Measurements from ENCODE around the gene KRT82. TPM values are rescaled to one million over a fixed set of nuclear protein-coding genes. Genes with fewer than 3 reads are reported as not detected.

Gene KRT82
- total RNA-seq, 2 donors from 2014 or later = not detected

DNA sequence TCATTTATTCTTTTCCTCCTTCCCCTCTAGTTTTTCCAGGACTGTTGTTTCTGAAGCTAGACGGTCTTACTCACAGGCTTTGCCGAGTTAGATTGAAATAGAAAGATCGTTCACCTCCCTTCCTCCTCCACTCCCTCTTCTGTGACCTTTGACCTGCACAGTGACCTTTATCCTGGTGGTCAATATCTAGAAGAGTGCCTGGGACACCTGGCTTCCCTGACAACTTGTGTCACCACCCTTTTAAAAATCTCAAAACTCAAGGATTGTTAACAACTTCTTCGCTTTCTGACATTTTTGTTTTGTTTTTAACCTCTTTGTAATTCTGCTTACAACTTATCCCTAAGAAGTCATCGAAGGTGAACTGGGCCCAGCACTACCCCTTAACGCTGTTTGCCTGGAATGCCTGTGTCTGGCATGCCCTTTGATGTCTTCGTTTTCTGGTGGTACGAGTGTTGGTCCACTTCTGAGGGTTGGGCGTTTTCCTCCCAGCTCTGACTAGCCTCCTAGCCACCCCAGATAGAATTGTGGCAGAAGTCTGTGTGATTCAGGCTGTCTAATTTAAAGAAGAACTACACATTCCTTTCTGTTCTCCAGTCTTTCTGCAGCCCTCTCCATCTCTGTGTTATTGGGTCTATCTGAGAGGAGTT lies 30.8 kb upstream of the KRT82 start:
- ATAC-seq (no peak), DNase-seq (no peak)
- intact Hi-C loops (cut with DNase I) = no loop called here

GRCh38 chr12:52436000-52436827 lies 30.1 kb upstream of the KRT82 start:
- DNase-seq (peak; percentile 68), ATAC-seq (peak in 1 of 2 donors; percentile 75)
- intact Hi-C loops (cut with DNase I) = no loop called here

- intact Hi-C loops (cut with DNase I) = no loop called here
- no peak for ATAC-seq
- DNase-seq = no peak
Measured at GRCh38 chr12:52435659-52435999, 29.5 kb upstream of the KRT82 start.

GRCh38 chr12:52434760-52435530 lies 28.8 kb upstream of the KRT82 start:
- DNase-seq (no peak), ATAC-seq (no peak)
- intact Hi-C loops (cut with DNase I) = no loop called here

DNA sequence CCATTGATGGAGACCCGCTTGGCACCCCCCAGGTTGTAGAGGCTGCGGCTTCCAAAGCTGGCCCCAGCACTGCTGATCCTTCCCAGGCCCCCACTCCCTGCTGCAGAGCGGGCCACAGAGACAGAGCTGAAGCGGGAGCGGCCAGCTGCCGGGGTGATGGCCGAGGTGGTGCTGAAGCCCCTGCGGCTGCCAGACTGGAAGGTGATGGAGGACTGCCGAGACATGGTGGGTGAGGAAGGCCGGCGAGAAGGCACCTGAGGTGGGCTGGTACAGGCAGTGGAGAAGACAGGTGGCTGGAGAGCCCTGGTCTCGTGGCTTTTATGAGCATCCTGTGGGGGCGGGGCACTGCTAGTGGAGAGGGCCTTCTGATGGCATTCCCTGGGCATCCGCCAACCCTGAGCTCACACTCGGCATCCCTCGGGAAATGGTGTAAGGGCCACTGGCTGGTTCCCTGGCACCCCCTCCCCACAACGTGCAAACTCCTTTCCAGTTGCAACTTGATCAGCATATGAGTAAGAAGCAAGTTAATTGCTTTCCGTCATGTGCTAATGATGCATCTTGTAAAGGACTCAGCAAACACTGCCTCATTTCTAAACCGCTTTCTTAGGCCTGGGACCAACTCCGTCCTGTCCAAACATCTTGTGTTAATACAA lies 28.1 kb upstream of the KRT82 start, which contains the start of gene KRT75:
Gene KRT75 (minus strand): TSS at position 291 of the 653 bp plus-strand sequence. CDS start 67 bp downstream, at position 224.
- ATAC-seq (no peak), DNase-seq (no peak)
- intact Hi-C loops (cut with DNase I) = no loop called here

- DNase-seq (no peak), ATAC-seq (no peak)
- intact Hi-C loops (cut with DNase I) = no loop called here
Measured at GRCh38 chr12:52433501-52434080, 27.5 kb upstream of the KRT82 start.

DNA sequence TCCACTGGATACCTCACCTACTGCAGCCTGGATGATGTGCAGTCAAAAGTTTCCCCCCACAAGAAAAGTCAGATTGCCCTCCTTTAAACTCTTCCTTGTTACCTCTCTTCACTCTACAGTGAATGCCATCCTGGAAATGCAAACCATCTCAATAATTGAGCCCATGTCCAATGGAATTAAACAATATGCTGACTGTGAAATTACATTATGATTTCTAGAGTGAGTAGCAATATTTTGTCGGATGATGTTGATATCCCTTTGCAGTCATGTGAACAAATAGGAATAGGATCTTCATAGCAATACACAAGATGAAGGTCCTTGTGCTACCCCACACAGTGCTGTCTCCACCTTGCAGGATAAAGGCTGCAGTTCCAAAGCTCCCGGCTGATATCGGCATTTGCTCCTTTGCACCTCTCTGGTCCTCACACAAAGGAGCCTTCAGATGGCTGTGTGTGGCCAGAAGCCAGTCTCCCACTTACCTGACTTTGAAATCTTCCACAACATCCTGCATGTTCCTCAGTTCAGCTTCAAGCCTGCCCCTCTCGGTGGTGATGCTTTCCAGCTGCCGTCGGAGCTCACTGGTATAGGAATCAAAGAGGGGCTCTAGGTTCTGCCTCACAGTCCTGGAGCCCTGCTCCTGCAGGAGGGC lies 26.5 kb upstream of the KRT82 start:
- intact Hi-C loops (cut with DNase I) = no loop called here
- DNase-seq (no peak), ATAC-seq (no peak)

DNA sequence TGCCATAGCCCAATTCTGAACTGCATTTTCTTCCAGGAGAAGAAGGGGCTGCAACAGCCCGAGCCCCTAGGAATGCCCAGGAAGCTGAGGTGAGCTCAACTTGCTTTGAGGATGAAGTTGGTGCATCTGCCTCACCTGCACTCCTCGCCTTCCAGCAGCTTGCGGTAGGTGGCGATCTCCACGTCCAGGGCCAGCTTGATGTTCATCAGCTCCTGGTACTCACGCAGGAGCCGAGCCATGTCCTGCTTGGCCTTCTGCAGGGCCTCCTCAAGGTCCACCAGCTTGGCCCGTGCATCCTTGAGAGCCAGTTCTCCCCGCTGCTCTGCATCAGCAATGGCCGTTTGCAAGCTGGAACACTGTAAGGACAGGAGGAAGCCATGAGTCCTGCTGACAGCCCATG lies 22.0 kb upstream of the KRT82 start:
- intact Hi-C loops (cut with DNase I) = no loop called here
- DNase-seq (no peak), ATAC-seq (no peak)

DNA sequence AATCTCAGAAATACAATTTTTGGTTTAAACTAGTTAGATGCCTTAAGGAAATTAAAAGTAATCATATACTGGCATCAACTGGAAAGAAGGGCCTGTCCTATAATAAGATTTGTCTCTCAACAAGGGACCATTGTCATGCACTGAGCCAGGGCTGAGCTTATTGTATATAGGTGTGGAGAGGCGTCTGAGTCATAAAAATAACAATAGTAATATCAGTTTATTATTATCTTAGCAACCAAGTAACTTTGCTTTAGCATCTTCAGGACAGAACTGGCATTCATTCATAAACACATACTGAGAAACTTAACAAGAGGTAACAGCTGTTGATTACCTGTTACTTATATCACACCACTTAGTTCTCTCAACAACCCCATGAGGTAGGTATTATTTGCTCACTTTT lies 20.9 kb upstream of the KRT82 start:
- DNase-seq (no peak), ATAC-seq (no peak)
- intact Hi-C loops (cut with DNase I) = no loop called here

GRCh38 chr12:52426034-52426433 lies 19.9 kb upstream of the KRT82 start:
- intact Hi-C loops (cut with DNase I) = no loop called here
- no peak for ATAC-seq
- no peak for DNase-seq

DNA sequence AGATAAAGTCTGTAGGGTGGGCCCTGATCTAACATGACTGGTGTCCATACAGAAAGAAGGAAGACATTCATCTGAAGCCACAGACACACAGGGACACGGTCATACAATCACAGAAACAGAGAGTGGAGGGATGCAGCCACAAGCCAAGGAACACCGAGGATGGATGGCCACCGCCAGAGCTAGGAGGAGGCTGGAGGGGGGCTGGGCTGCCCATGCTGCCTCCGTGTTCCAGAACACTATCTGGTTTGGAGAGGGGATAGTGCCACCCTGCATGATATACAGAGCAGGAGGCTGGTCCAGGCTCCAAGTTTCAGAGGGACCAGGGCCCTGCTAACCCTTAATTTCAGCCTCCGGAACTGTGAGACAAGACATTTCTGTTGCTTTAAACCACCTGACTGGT lies 19.3 kb upstream of the KRT82 start:
- no peak for ATAC-seq
- DNase-seq = no peak
- intact Hi-C loops (cut with DNase I) = no loop called here

DNA sequence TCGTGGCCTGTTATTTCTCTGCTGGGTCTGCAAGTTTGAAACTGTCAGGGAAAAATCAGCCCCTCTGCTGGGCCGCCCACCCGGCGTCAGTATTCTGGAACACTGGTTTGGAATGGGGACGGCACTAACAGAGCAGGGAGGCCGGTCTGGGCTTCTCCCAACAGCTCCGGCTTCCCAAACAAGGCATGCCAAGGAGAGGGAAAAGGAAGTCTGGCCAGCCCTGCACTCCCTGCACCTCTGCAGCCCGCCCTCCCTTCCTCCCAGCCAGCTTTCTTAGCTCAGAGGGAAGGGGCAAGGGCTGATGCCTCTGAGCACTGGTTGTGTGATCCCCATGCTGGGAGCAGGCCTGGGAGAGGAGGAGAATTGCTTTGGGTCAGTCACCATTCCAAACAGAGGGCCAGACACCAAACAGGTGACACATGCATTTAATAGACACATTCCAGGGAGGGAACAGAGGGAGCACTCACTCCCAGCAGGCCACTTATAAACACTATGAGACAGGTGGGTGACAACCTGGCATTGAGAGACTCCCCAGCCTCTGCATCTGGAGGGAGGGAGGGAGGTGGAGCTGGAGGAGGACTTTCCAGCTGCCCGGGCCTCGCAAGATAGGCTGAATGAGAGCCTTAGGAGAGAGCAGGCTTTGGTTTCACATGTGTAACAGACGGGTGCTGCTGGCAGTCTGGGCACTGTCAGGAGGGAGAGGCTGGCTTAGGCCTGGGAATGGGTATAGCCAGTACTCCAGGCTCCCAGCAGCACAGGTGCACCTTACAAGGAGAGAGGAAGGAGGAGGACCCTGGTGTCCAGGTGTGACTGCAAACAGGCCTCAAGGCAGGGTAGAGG lies 17.7 kb upstream of the KRT82 start:
- DNase-seq = no peak
- intact Hi-C loops (cut with DNase I) = no loop called here
- peak; percentile 82 for ATAC-seq

GRCh38 chr12:52423035-52423434 lies 16.9 kb upstream of the KRT82 start:
- peak in 1 of 2 donors; percentile 50 for ATAC-seq
- no peak for DNase-seq
- intact Hi-C loops (cut with DNase I) = no loop called here

DNA sequence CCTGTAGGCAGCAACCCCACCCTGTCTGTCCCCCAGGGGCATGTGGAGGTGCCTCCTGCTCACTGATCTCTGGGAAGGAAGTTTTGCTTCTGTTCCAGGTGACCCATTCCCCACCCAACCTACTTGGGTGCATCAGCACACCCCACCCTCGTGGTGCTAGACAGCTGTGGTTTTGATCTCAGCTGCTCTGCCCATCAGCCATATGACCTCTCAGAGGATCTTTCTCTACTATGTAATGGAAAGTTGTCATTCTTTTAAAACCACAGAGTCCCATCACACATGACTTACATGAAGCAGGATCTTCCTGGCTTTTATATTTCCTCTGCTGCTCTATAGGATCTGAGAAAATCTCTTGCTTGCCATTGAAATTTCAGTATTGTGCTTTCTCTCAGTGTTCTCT lies 13.5 kb upstream of the KRT82 start:
- DNase-seq (no peak), ATAC-seq (no peak)
- intact Hi-C loops (cut with DNase I) = no loop called here

DNA sequence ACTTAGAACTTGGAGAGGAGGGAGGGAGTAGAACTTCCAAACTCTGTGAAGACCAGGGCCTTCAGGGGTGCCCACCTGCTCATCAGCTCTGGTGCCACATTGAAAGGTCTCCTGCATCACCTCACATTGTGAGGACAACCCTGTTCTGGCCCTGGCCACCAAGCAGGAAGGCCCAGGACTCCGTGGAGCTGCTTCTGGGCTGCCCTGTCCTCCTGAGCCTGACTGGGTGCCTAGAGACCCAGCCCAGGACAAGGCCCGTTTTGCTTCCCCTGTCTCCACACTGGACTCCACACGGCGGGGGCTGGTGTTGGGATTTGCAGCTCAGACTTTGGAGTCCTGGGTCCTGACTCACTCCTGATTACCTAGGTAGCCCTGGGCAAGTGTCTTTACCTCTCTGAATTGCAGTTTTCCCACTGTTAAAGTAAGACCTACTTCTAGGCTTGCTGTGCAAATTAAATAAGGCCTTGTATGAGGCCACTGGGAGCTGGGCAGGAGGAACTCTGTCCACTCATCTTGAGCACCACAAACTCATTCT lies 12.5 kb upstream of the KRT82 start:
- intact Hi-C loops (cut with DNase I) = no loop called here
- ATAC-seq (no peak), DNase-seq (no peak)

- no peak for ATAC-seq
- no peak for DNase-seq
Measured at GRCh38 chr12:52417740-52418139, 11.6 kb upstream of the KRT82 start.

GRCh38 chr12:52416795-52417194 lies 10.7 kb upstream of the KRT82 start:
- intact Hi-C loops (cut with DNase I) = no loop called here
- ATAC-seq (peak in 1 of 2 donors; percentile 60), DNase-seq (no peak)

More at GRCh38 chr12:52417740-52418139, 11.6 kb upstream of the KRT82 start:
- intact Hi-C loops (cut with DNase I) = no loop called here
